B cell (primary cell): ENCODE measurements around the gene RNF126.
"Not testable (repeated sequence)": the region's sequence is repeated elsewhere in the genome, so short reads cannot be mapped to it uniquely, and the experiment has no call there.

Experiments
- EZH2 ChIP-seq: IDR thresholded peaks from 2 replicates; pipeline ENCODE4 v1.6.1; 2012; ENCODE audit warnings: borderline replicate concordance, low read depth, mild to moderate bottlenecking, moderate library complexity, low read length; ENCODE audit not compliant: insufficient read depth, poor library complexity, severe bottlenecking
- TF ChIP-seq, protein P1 (sequence below): fragments of 200-600 bp; IDR thresholded peaks from one replicate; pipeline ENCODE4 v1.8.0; 2022; ENCODE audit warnings: antibody characterized with exemption, mild to moderate bottlenecking

GRCh38 chr19:603779-604178 lies 59.2 kb downstream of the RNF126 start:
- TF ChIP-seq EZH2 = not testable (repeated sequence)
- TF ChIP-seq, protein P1, sequence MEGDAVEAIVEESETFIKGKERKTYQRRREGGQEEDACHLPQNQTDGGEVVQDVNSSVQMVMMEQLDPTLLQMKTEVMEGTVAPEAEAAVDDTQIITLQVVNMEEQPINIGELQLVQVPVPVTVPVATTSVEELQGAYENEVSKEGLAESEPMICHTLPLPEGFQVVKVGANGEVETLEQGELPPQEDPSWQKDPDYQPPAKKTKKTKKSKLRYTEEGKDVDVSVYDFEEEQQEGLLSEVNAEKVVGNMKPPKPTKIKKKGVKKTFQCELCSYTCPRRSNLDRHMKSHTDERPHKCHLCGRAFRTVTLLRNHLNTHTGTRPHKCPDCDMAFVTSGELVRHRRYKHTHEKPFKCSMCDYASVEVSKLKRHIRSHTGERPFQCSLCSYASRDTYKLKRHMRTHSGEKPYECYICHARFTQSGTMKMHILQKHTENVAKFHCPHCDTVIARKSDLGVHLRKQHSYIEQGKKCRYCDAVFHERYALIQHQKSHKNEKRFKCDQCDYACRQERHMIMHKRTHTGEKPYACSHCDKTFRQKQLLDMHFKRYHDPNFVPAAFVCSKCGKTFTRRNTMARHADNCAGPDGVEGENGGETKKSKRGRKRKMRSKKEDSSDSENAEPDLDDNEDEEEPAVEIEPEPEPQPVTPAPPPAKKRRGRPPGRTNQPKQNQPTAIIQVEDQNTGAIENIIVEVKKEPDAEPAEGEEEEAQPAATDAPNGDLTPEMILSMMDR = not testable (repeated sequence)
